NCI-H1417 treated with DMSO at 0.1 percent for 48 hours (cell line): Measurements from ENCODE around the gene HNRNPA3.

Experiments
- DNase-seq: peaks from one replicate; lab custom pipeline; 2025; lab: John Stamatoyannopoulos, UW

HNRNPA3 gene

DNA sequence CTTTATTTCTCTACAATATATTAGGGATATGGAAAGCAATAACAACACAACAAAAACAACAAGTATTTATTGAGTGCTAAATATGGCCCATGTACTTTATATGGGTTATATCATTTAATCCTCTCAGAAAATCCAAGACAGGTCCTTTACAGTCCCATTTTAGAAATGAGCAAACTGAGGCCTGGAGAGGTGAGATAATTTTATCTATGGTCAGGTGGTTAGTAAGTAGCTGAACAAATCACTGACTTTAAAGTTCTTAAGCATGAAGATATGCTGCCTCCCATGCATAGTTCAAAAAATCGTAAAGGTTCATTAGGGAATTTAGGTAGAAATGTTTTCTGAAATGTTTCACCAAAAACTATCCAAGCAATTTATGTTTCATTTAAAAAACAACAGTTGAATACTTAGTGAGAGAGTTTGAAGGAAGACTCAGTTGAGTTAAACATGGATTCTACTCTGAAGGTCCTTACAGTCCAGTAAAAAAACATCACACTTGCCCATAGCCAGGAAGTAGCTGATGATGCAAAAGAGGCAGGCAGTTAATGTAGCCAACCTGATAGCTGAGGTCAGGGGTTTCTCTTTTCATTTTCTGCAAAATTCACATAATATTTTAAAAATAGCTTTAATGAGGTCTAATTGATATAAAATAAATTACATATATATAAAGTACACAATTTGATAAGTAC is 59.5 kb downstream of the HNRNPA3 start:
- DNase-seq = no peak

DNA sequence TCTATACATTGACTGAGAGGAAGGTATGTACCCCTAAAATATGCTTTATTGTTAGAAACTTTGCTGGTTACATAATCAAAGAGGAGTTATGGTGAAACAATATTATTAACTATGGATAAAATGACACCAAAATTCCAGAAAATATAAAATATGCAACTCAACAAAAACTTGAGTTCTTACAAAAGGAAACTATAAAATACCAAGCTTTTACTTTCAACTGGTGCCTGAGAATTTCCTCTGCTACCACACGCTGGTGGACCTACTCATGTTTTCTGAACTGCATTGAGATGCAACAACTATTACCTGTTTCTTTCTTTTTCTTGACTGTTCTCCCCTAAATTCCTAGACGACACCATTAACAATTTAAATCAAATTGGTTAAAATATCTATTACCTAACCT is 60.2 kb downstream of the HNRNPA3 start:
- no peak for DNase-seq

DNA sequence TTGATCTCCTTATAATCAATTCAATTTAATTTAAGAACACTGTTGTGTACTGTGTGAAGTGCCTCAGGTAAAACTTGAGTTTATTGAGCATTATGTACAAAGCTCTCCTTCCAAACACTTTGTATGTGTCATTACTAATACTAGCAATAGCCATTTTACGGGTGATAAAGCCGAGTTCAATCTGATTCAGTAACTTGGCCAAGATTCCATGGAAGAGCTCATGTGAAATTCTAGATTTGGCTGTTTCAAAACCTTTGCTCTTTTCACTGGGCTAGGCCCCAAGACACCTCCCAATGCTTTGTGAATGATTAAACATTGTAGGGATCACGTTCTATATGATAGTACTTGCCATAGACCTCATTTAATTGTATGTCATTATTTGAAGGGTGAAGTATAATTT is 60.8 kb downstream of the HNRNPA3 start:
- no peak for DNase-seq
